DND-41 (cell line): ENCODE results near the gene GNG12.

Experiments used
- CTCF ChIP-seq: IDR thresholded peaks from 2 replicates; pipeline ENCODE4 v1.5.1; 2012; ENCODE audit warnings: borderline replicate concordance, low read length, moderate library complexity, mild to moderate bottlenecking; ENCODE audit not compliant: poor library complexity, severe bottlenecking; ENCODE audit errors: extremely low read depth
- EZH2 ChIP-seq: IDR thresholded peaks from 3 replicates; pipeline ENCODE4 v1.6.1; 2012; ENCODE audit warnings: borderline replicate concordance, low read depth, mild to moderate bottlenecking, moderate library complexity, low read length, inconsistent platforms; ENCODE audit not compliant: severe bottlenecking

GRCh38 chr1:67738401-67738800 is 94.9 kb downstream of the GNG12 start:
- TF ChIP-seq CTCF = no peak
- TF ChIP-seq EZH2 = no peak
